NT2/D1 (cell line): ENCODE results near the gene EEFSEC.

Experiments used
- SUZ12 ChIP-seq: IDR thresholded peaks from 2 replicates; pipeline ENCODE4 v1.6.1; 2011; ENCODE audit not compliant: insufficient read length, insufficient read depth; ENCODE audit errors: extremely low read depth
- YY1 ChIP-seq: IDR thresholded peaks from 2 replicates; pipeline ENCODE4 v1.6.1; 2011; ENCODE audit not compliant: insufficient read length, insufficient read depth
- ZNF274 ChIP-seq: IDR thresholded peaks from 2 replicates; pipeline ENCODE4 v1.6.1; 2011; ENCODE audit warnings: mild to moderate bottlenecking, low read depth, low read length

DNA sequence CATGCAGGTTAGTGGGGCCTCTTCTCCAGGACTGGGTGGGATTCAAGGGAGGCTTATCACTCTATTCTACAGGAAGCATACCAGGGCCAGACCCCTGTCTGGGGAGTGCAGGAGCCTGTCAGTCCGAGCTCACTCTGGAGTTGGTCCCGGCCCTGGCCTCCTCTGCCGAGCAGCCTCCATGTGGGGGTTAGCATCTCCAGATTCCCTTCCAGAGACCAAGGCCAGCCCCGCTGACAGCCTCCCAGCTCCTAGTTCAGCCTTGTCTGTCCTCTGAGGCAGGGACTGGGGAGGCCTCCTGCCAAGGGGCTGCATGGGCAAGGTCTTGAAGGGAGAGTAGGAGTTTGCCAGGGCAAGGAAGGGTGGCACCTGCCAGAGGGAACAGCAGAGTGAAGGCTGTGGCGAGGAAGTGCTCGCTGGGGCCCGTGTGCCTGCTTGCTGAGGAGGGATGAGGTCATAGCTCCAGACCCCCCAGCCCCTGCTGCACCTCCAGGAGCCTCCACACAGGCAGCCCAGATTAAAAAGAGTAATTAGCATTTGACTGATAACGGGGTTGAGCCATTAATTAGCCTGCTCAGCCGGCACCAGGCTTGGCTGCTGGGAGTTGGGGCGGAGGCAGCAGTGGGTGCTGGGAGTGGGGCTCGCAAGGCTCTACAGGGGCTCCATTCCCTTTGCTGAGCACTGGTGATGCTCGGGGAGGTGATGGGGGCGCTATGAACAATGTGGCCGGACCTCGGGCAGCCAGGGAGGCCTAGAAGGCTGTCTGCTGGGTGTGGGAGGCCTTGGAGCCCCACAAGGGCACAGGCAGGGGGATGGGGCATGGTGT, 259.1 kb downstream of the EEFSEC start:
- TF ChIP-seq ZNF274 (no peak), YY1 (no peak), SUZ12 (no peak)
